H1 (cell line): ENCODE results near the gene OCIAD1. TPM values are rescaled to one million over a fixed set of nuclear protein-coding genes. Genes with fewer than 3 reads are reported as not detected.

ENCODE experiments used
- CTCF ChIA-PET: fragments of 300-600 bp; sonication (Branson Sonifier 250); formaldehyde crosslinking; loops from one replicate; lab custom pipeline; 2021; ENCODE audit not compliant: partially characterized antibody; lab: Charles Lee
- POLR2A ChIA-PET: fragments of 300-600 bp; sonication (Branson Sonifier 250); formaldehyde crosslinking; loops from one replicate; lab custom pipeline; 2021; ENCODE audit warnings: inconsistent platforms; ENCODE audit not compliant: partially characterized antibody; lab: Charles Lee
- DNase-seq, 2 experiments: peaks; one replicate each; pipeline versions ENCODE4 v3.0.0 to v3.0.0-alpha.2; 2010 to 2022; ENCODE audit warnings: low spot score in 2 of 2, low read depth in 1 of 2, mixed read lengths in 1 of 2
- FAIRE-seq: peaks from 2 replicates; lab custom pipeline; 2011; peaks lifted over from hg19 to GRCh38; lab: Jason Lieb, UNC
- H2AFZ ChIP-seq: 2 replicates; pipeline ENCODE4 v1.8.1; 2012; ENCODE audit warnings: low read length, inconsistent platforms
- H2AK5ac ChIP-seq: 2 replicates; pipeline ENCODE4 v1.6.1; 2013; ENCODE audit warnings: low read depth, low read length
- H2BK120ac ChIP-seq: replicated peaks from 2 replicates; pipeline ENCODE3; 2013; ENCODE audit warnings: low read depth, low read length, inconsistent platforms
- H2BK12ac ChIP-seq: 2 replicates; pipeline ENCODE4 v1.6.1; 2013; ENCODE audit warnings: low read depth, low read length
- H2BK15ac ChIP-seq: 2 replicates; pipeline ENCODE4 v1.6.1; 2013; ENCODE audit warnings: low read length
- H2BK20ac ChIP-seq: 2 replicates; pipeline ENCODE4 v1.6.1; 2013; ENCODE audit warnings: low read length
- H2BK5ac ChIP-seq: 2 replicates; pipeline ENCODE4 v1.6.1; 2013; ENCODE audit warnings: low read depth, low read length
- H3K14ac ChIP-seq: 2 replicates; pipeline ENCODE4 v1.6.1; 2013; ENCODE audit warnings: inconsistent platforms; ENCODE audit not compliant: insufficient read length
- H3K18ac ChIP-seq: 2 replicates; pipeline ENCODE4 v1.6.1; 2013; ENCODE audit warnings: low read length; ENCODE audit errors: extremely low read depth
- H3K23ac ChIP-seq: 2 replicates; pipeline ENCODE4 v1.6.1; 2013; ENCODE audit warnings: inconsistent platforms; ENCODE audit not compliant: insufficient read length
- H3K23me2 ChIP-seq: 2 replicates; pipeline ENCODE4 v1.6.1; 2013; ENCODE audit warnings: low read depth, low read length
- H3K27ac ChIP-seq: 2 replicates; pipeline ENCODE4 v1.6.1; 2011; ENCODE audit warnings: low read depth, low read length, inconsistent platforms
- H3K27me3 ChIP-seq, 4 experiments: replicated peaks in 1 of 4; 1 replicate in 1 of 4; 2 replicates in 3 of 4; pipeline versions ENCODE4 v1.6.1 to v1.8.1; 2011 to 2013; ENCODE audit warnings: low read length in 3 of 4, mild to moderate bottlenecking in 3 of 4, inconsistent platforms in 2 of 4, mixed read lengths in 2 of 4, moderate library complexity in 1 of 4; ENCODE audit not compliant: control insufficient read depth in 3 of 4, insufficient read depth in 3 of 4; ENCODE audit errors: extremely low read depth in 1 of 4
- H3K36me3 ChIP-seq, 4 experiments: 2 replicates each; pipeline versions ENCODE4 v1.6.1 to v1.8.1; 2011 to 2013; ENCODE audit warnings: mild to moderate bottlenecking in 4 of 4, low read length in 3 of 4, moderate library complexity in 2 of 4, control low read depth in 1 of 4, inconsistent platforms in 1 of 4; ENCODE audit not compliant: insufficient read depth in 4 of 4, control insufficient read depth in 2 of 4
- H3K4ac ChIP-seq: replicated peaks from 2 replicates; pipeline ENCODE3; 2013; ENCODE audit warnings: low read length, low read depth, mixed read lengths, inconsistent platforms; ENCODE audit not compliant: insufficient read length
- H3K4me1 ChIP-seq, 4 experiments: replicated peaks in 1 of 4; 1 replicate in 1 of 4; 2 replicates in 3 of 4; pipeline versions ENCODE4 v1.6.1 to v1.8.1; 2011 to 2013; ENCODE audit warnings: low read length in 3 of 4, inconsistent platforms in 2 of 4, mixed read lengths in 1 of 4; ENCODE audit not compliant: insufficient read depth in 4 of 4, control insufficient read depth in 3 of 4
- H3K4me2 ChIP-seq, 2 experiments: 2 replicates each; pipeline versions ENCODE4 v1.6.1 to v1.8.1; 2011 to 2013; ENCODE audit warnings: low read depth in 2 of 2, low read length in 2 of 2, control low read depth in 1 of 2, inconsistent platforms in 1 of 2, mild to moderate bottlenecking in 1 of 2; ENCODE audit not compliant: insufficient read depth in 1 of 2
- H3K4me3 ChIP-seq, 4 experiments: fragments of 200-600, 300-600 bp in 1 of 4; sonication (generic), shearing (Covaris generic), sonication (Bioruptor Twin) in 1 of 4; 2 replicates each; pipeline versions ENCODE4 v1.5.1 to v1.8.1; 2011 to 2016; ENCODE audit warnings: low read length in 4 of 4, low read depth in 3 of 4, control low read depth in 2 of 4, inconsistent platforms in 2 of 4, mild to moderate bottlenecking in 2 of 4, mixed read lengths in 1 of 4, moderate library complexity in 1 of 4; ENCODE audit not compliant: insufficient read depth in 2 of 4; ENCODE audit errors: extremely low read depth in 1 of 4
- H3K56ac ChIP-seq: replicated peaks from 2 replicates; pipeline ENCODE3; 2013; ENCODE audit warnings: low read depth, mild to moderate bottlenecking, mixed read lengths, low read length, inconsistent platforms; ENCODE audit not compliant: insufficient read length
- H3K79me1 ChIP-seq: 2 replicates; pipeline ENCODE4 v1.6.1; 2013; ENCODE audit warnings: low read depth, low read length, control low read depth
- H3K79me2 ChIP-seq, 2 experiments: 2 replicates each; pipeline versions ENCODE4 v1.6.1 to v1.8.1; 2012 to 2013; ENCODE audit warnings: low read length in 2 of 2, mild to moderate bottlenecking in 2 of 2, inconsistent platforms in 1 of 2; ENCODE audit not compliant: insufficient read depth in 2 of 2, control insufficient read depth in 1 of 2
- H3K9ac ChIP-seq, 4 experiments: replicated peaks in 1 of 4; 1 replicate in 1 of 4; 2 replicates in 3 of 4; pipeline versions ENCODE4 v1.6.1 to v1.8.1; 2011 to 2013; ENCODE audit warnings: low read depth in 3 of 4, low read length in 3 of 4, control low read depth in 2 of 4, mild to moderate bottlenecking in 2 of 4, moderate library complexity in 2 of 4, inconsistent platforms in 1 of 4; ENCODE audit errors: extremely low read depth in 1 of 4
- H3K9me3 ChIP-seq, 2 experiments: 2 replicates each; pipeline versions ENCODE4 v1.6.1 to v1.8.1; 2012 to 2013; ENCODE audit warnings: mild to moderate bottlenecking in 2 of 2, moderate library complexity in 2 of 2, control low read depth in 1 of 2, inconsistent platforms in 1 of 2, low read depth in 1 of 2, low read length in 1 of 2, mixed read lengths in 1 of 2; ENCODE audit not compliant: insufficient read depth in 2 of 2
- H4K20me1 ChIP-seq, 2 experiments: replicated peaks in 1 of 2; 2 replicates each; pipeline versions ENCODE3 to v1.8.1; 2011 to 2013; ENCODE audit warnings: inconsistent platforms in 2 of 2, low read length in 2 of 2, mild to moderate bottlenecking in 1 of 2; ENCODE audit not compliant: insufficient read depth in 2 of 2, control insufficient read depth in 1 of 2
- H4K5ac ChIP-seq: 2 replicates; pipeline ENCODE4 v1.6.1; 2013; ENCODE audit warnings: low read length, low read depth, mixed read lengths, inconsistent platforms; ENCODE audit not compliant: insufficient read length
- H4K8ac ChIP-seq: 2 replicates; pipeline ENCODE4 v1.8.0; 2013; ENCODE audit warnings: mild to moderate bottlenecking, moderate library complexity, low read length, inconsistent platforms; ENCODE audit not compliant: insufficient read depth; ENCODE audit errors: extremely low read depth
- H4K91ac ChIP-seq: replicated peaks from 2 replicates; pipeline ENCODE3; 2013; ENCODE audit warnings: low read length, mixed read lengths, inconsistent platforms; ENCODE audit not compliant: insufficient read length
- BACH1 ChIP-seq: IDR thresholded peaks from 2 replicates; pipeline ENCODE4 v1.6.1; 2012; ENCODE audit warnings: low read length, improper control_type of control experiment
- CBX5 ChIP-seq: fragments of 300-800, 300-1000 bp; sonication (generic); IDR thresholded peaks from 2 replicates; pipeline ENCODE4 v1.7.1; 2016; ENCODE audit warnings: antibody characterized with exemption, low read length, low read depth
- CHD1 ChIP-seq: IDR thresholded peaks from 2 replicates; pipeline ENCODE4 v1.6.1; 2012; ENCODE audit warnings: low read depth, low read length, improper control_type of control experiment
- CHD2 ChIP-seq: IDR thresholded peaks from 2 replicates; pipeline ENCODE4 v1.6.1; 2012; ENCODE audit warnings: low read length, improper control_type of control experiment
- EP300 ChIP-seq, 2 experiments: IDR thresholded peaks; 1 replicate in 1 of 2; 2 replicates in 1 of 2; pipeline ENCODE4 v1.6.1; 2011 to 2012; ENCODE audit warnings: low read depth in 2 of 2, low read length in 2 of 2, mild to moderate bottlenecking in 2 of 2, borderline replicate concordance in 1 of 2, inconsistent platforms in 1 of 2, moderate library complexity in 1 of 2
- FOSL1 ChIP-seq: IDR thresholded peaks from 2 replicates; pipeline ENCODE4 v1.6.1; 2011; ENCODE audit warnings: mild to moderate bottlenecking, low read depth, low read length, moderate library complexity; ENCODE audit not compliant: insufficient read depth
- GABPA ChIP-seq: IDR thresholded peaks from 2 replicates; pipeline ENCODE4 v1.6.1; 2011; ENCODE audit warnings: mild to moderate bottlenecking, low read length, moderate library complexity, borderline replicate concordance; ENCODE audit not compliant: insufficient read depth
- JUN ChIP-seq: IDR thresholded peaks from 2 replicates; pipeline ENCODE4 v1.6.1; 2011; ENCODE audit warnings: low read depth, mild to moderate bottlenecking, improper control_type of control experiment, low read length
- KDM5A ChIP-seq: fragments of 200-600 bp; IDR thresholded peaks from 2 replicates; pipeline ENCODE4 v1.7.1; 2012; ENCODE audit warnings: mild to moderate bottlenecking, low read length, inconsistent platforms, mixed read lengths
- RNF2 ChIP-seq: fragments of 200-900, 300-1000 bp; sonication (generic); IDR thresholded peaks from 2 replicates; pipeline ENCODE4 v1.7.1; 2016; ENCODE audit warnings: borderline replicate concordance, low read depth, mild to moderate bottlenecking, antibody characterized with exemption, low read length; ENCODE audit not compliant: poor library complexity, severe bottlenecking; ENCODE audit errors: missing control alignments
- SIN3A ChIP-seq, 2 experiments: IDR thresholded peaks in 1 of 2; conservative IDR thresholded peaks in 1 of 2; 2 replicates each; pipeline ENCODE4 v1.6.1; 2011 to 2012; ENCODE audit warnings: low read length in 2 of 2, improper control_type of control experiment in 1 of 2, low read depth in 1 of 2, mild to moderate bottlenecking in 1 of 2
- TAF1 ChIP-seq: IDR thresholded peaks from 2 replicates; pipeline ENCODE4 v1.6.1; 2011; ENCODE audit warnings: mild to moderate bottlenecking, low read depth, low read length
- TBP ChIP-seq: IDR thresholded peaks from 2 replicates; pipeline ENCODE4 v1.6.1; 2011; ENCODE audit warnings: low read depth, low read length, improper control_type of control experiment
- TEAD4 ChIP-seq: IDR thresholded peaks from 2 replicates; pipeline ENCODE4 v1.6.1; 2012; ENCODE audit warnings: low read depth, low read length, inconsistent platforms, mixed read lengths
- WGBS, 2 experiments: shearing (Covaris generic) in 1 of 2; methylation state at CpG; one replicate each; pipeline versions ENCODE4 v1.1.6 to v1.1.7; 2013 to 2015; ENCODE audit warnings: low lambda C conversion rate in 2 of 2, mixed read lengths in 2 of 2, inconsistent platforms in 1 of 2, low coverage in 1 of 2, missing lambda C conversion rate in 1 of 2; ENCODE audit not compliant: insufficient replicate concordance in 2 of 2, insufficient coverage in 1 of 2, insufficient read length in 1 of 2; ENCODE audit errors: extremely low coverage in 1 of 2, missing lambda C conversion rate in 1 of 2; 5-methylcytosine and 5-hydroxymethylcytosine counted together
- polyA plus RNA-seq, 7 experiments: library from polyadenylated mRNA; depleted of rRNA in 3 of 7; stranded (reverse) in 5 of 7; unstranded in 2 of 7; fragments of >200 nt in 5 of 7; fragments of 200-250 nt in 2 of 7; gene quantifications; 1 replicate in 5 of 7; 2 replicates in 1 of 7; 4 replicates in 1 of 7; pipeline versions ENCODE4 v1.2.1 to v1.2.3, GENCODE V29; 2011 to 2013; ENCODE audit warnings: missing spikeins in 2 of 7, mixed read lengths in 2 of 7
- total RNA-seq: library from RNA; stranded (reverse); fragmentation: NEBNext Ultra II Directional; extraction: Animal tissue kit (Norgen Biotek cat#: 25700); gene quantifications from 2 replicates; pipeline ENCODE4 v1.2.1, GENCODE V29; 2021

The OCIAD1 gene
- total and polyA plus RNA-seq, 2 of the 8 experiments (the other 6 are each of a cell fraction or from before 2014, with no cell fraction given) = 79.9 to 163 TPM

DNA sequence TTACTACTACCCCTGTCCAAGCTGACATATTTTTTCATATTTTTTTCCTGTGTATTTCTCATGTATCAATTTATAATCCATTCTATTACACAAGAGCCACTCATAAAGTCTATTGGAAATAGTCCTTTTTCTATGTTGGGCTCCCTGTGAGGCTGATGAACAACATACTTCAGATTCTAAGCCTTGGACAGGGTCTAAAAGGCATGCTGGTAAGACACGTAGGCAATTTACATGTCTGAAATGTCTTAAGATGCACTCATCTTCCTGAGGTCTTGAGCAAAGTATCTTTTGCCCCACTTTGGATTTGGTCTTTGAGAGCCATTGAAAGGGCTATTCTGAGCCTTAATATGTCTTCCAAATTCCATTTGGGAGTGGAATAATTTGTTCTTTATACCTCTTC lies 31.8 kb downstream of the OCIAD1 start:
- POLR2A ChIA-PET = interaction anchor here (1.2 to 1.9 kb wide), 2 partner anchors 12 to 16 kb away, joined by 3 to 5 read pairs; no protein-coding TSS in a partner anchor
- H3K4me1 ChIP-seq = no peaks in the 10 kb centered on the region
- no peak overlapping the region for H3K56ac ChIP-seq
- no peak overlapping the region for H3K4me2 ChIP-seq
- no peaks in the 10 kb centered on the region for H3K79me2 ChIP-seq
- H3K27me3 ChIP-seq = no peaks in the 10 kb centered on the region
- H3K9ac ChIP-seq = no peak overlapping the region
- H2BK12ac ChIP-seq = no peak overlapping the region
- no peak overlapping the region for H2BK15ac ChIP-seq
- peaks cover 0 to 30% (median 11%) of the 10 kb centered on the region in 4 experiments; a peak in 6 of 8 replicates for H3K36me3 ChIP-seq
- no peak overlapping the region for H3K23ac ChIP-seq
- DNase-seq (no peak), FAIRE-seq (no peak)
- H2BK20ac ChIP-seq = no peak overlapping the region
- no peak overlapping the region for H4K5ac ChIP-seq
- no peak overlapping the region for H3K4ac ChIP-seq
- H2AFZ ChIP-seq = no peak overlapping the region
- H3K18ac ChIP-seq = no peak overlapping the region
- 91% methylated on average over 1 of the region's 1 CpG; no CpG with 5 or more reads in 1 of the 2 experiments for WGBS, 2 experiments
- no peak overlapping the region for H3K4me3 ChIP-seq
- CTCF ChIA-PET = interaction anchor here (0.5 kb wide), 1 partner anchor 111 kb away, joined by 3 read pairs; no protein-coding TSS in a partner anchor
- H4K91ac ChIP-seq = no peak overlapping the region
- H3K23me2 ChIP-seq = no peaks in the 10 kb centered on the region
- H2BK5ac ChIP-seq = no peak overlapping the region
- peaks cover 0 to 2% of the 10 kb centered on the region in 2 experiments for H4K20me1 ChIP-seq
- no peak overlapping the region for H3K14ac ChIP-seq
- no peak overlapping the region for H3K27ac ChIP-seq
- H2AK5ac ChIP-seq = no peak overlapping the region
- H3K9me3 ChIP-seq = peaks cover 0 to 2% of the 10 kb centered on the region in 2 experiments; a peak in 1 of 4 replicates
- no peak overlapping the region for H2BK120ac ChIP-seq
- H4K8ac ChIP-seq = no peak overlapping the region
- no peaks in the 10 kb centered on the region for H3K79me1 ChIP-seq
- TF ChIP-seq FOSL1 (no peak), TAF1 (no peak), BACH1 (no peak), SIN3A (conservative IDR thresholded peaks at IDR 0.05 in 1 of 2, IDR thresholded peaks at IDR 0.05 in 1 of 2; ENCODE audit: low read depth in 1 of 2, low read length in 2 of 2) (no peak), TBP (no peak), RNF2 (no peak), TEAD4 (no peak), GABPA (no peak), CBX5 (no peak), EP300 (IDR thresholded peaks at IDR 0.05; ENCODE audit: borderline replicate concordance in 1 of 2, low read depth in 2 of 2, low read length in 2 of 2) (no peak), CHD1 (no peak), KDM5A (no peak), CHD2 (no peak), JUN (no peak)
